Measurements from ENCODE around the gene GTF2A2. TPM values are rescaled to one million over a fixed set of nuclear protein-coding genes. Genes with fewer than 3 reads are reported as not detected.

GTF2A2 gene
- total RNA-seq, 2 donors from 2014 or later: 35.9 to 74.8 TPM

DNA sequence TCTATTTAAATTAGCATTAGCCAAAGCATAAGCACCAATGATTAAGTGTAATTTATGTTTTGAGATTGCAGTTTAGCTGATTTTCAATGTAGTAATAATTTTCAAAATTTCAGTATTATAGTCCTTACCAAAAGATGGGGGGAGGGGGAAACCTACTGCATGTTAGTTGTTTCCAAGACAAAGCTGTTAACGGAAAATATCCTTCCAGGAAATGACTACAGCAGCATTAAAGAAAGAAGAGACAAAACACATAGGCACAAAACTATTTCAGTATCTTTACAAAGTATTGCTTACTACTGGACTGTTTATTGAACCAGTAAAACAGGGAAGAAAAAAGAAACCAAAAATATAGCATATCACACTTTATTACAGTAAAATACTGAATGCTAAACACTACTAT, 21.3 kb upstream of the GTF2A2 start:
- no peak for DNase-seq (ENCODE audit: low spot score)
- Histone ChIP-seq H3K27me3 (no peaks in the 10 kb centered on the region), H3K27ac (no peak overlapping the region), H3K4me3 (no peak overlapping the region), H3K9me3 (no peaks in the 10 kb centered on the region), H3K4me1 (no peaks in the 10 kb centered on the region), H3K36me3 (peaks cover 69% of the 10 kb centered on the region)
- TF ChIP-seq, protein P1, sequence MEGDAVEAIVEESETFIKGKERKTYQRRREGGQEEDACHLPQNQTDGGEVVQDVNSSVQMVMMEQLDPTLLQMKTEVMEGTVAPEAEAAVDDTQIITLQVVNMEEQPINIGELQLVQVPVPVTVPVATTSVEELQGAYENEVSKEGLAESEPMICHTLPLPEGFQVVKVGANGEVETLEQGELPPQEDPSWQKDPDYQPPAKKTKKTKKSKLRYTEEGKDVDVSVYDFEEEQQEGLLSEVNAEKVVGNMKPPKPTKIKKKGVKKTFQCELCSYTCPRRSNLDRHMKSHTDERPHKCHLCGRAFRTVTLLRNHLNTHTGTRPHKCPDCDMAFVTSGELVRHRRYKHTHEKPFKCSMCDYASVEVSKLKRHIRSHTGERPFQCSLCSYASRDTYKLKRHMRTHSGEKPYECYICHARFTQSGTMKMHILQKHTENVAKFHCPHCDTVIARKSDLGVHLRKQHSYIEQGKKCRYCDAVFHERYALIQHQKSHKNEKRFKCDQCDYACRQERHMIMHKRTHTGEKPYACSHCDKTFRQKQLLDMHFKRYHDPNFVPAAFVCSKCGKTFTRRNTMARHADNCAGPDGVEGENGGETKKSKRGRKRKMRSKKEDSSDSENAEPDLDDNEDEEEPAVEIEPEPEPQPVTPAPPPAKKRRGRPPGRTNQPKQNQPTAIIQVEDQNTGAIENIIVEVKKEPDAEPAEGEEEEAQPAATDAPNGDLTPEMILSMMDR (IDR thresholded peaks at IDR 0.05): no peak

DNA sequence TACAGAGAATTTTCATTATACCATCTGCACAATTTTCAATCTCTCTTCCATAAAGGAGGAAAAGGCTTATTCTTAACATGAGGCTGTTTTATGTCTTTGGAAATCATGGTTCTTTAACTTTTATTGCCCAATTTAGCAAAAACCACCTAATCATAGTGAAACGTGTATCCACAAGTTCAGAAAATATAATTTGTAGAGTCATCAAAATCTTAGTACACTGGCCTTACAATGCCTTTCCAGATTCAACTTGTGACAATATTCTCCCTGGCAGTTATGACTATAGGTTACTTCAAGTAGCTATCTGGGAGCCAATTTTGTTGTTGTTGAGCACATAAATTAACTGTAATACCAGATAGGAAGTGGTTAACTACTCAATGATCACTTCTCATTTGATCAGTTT, 20.9 kb upstream of the GTF2A2 start:
- DNase-seq (ENCODE audit: low spot score): no peak
- H3K27me3 ChIP-seq: no peaks in the 10 kb centered on the region
- no peak overlapping the region for H3K27ac ChIP-seq
- no peaks in the 10 kb centered on the region for H3K4me1 ChIP-seq
- H3K9me3 ChIP-seq: no peaks in the 10 kb centered on the region
- peaks cover 74% of the 10 kb centered on the region for H3K36me3 ChIP-seq
- no peak overlapping the region for H3K4me3 ChIP-seq
- TF ChIP-seq, protein P1 (IDR thresholded peaks at IDR 0.05): no peak

DNA sequence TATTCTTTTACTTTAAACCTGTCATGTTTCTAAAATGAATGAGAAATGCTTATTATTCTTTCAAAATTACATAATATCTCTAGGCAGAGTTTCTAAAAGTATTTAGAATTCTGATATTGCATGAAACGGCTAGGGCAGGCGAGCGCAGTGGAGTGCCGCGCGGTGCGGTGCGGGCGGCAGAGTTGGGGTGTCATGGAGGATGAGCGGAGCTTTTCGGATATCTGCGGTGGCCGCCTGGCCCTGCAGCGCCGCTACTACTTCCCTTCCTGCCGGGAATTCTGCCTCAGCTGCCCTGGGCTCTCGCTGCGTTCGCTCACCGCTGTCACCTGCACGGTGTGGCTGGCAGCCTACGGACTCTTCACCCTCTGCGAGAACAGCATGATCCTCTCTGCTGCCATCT, 19.2 kb upstream of the GTF2A2 start:
- no peaks in the 10 kb centered on the region for H3K4me1 ChIP-seq
- no peaks in the 10 kb centered on the region for H3K9me3 ChIP-seq
- TF ChIP-seq, protein P1 (IDR thresholded peaks at IDR 0.05): no peak
- H3K27ac ChIP-seq: no peak overlapping the region
- peaks cover 80% of the 10 kb centered on the region for H3K36me3 ChIP-seq
- no peak overlapping the region for H3K4me3 ChIP-seq
- no peak for DNase-seq (ENCODE audit: low spot score)
- no peaks in the 10 kb centered on the region for H3K27me3 ChIP-seq

DNA sequence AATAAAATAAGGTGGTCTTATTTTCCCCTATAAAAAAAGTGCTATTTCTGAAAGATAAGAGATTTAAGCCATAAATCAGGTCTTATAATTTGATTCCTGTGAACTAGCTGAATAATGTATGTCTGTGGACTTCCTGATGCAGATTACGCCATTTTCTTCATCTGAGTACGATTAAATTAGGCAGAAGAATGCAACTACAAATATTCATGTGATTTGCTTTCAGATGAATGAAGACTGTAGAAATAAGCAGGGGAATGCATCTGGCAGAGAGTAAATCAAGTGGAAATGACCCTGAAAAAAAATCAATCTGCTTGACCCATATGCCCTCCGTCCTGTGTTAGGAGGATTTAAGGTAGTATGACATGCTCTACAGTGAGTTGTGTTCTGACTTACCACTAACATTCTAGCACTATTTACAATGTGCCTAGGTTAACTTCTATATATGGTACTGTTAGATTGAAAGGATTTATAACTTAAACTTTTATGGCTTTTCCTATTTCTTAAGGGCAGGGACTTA, 17.1 kb upstream of the GTF2A2 start:
- TF ChIP-seq, protein P1 (IDR thresholded peaks at IDR 0.05): no peak
- no peak for DNase-seq (ENCODE audit: low spot score)

DNA sequence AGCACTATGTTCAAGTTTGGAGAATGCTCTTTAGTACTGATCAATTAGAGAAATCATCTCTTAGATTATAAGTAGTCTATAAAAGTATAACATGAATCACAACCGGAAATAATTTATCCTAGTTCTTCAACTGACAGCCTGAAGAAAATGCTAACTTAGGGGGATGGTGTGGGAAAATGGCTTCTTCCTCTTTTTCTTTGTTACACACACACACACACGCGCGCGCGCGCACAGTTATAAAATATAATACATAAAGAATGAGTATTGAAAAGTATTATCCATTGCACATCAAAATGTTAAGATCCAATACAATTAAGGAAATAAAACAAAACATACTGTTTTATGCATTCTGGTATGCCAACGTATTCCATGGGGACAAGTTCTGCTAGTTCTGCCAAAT, 11.2 kb upstream of the GTF2A2 start:
- H3K36me3 ChIP-seq: peaks cover 75% of the 10 kb centered on the region
- DNase-seq (ENCODE audit: low spot score): no peak
- no peaks in the 10 kb centered on the region for H3K9me3 ChIP-seq
- no peaks in the 10 kb centered on the region for H3K4me1 ChIP-seq
- TF ChIP-seq, protein P1 (IDR thresholded peaks at IDR 0.05): no peak
- no peaks in the 10 kb centered on the region for H3K27me3 ChIP-seq
- H3K4me3 ChIP-seq: no peak overlapping the region
- H3K27ac ChIP-seq: no peak overlapping the region

More for the DNA sequence above, 17.1 kb upstream of the GTF2A2 start:
- H3K27me3 ChIP-seq: no peaks in the 10 kb centered on the region
- no peak overlapping the region for H3K4me3 ChIP-seq
- H3K27ac ChIP-seq: no peak overlapping the region
- H3K9me3 ChIP-seq: no peaks in the 10 kb centered on the region
- H3K36me3 ChIP-seq: peaks cover 78% of the 10 kb centered on the region
- no peaks in the 10 kb centered on the region for H3K4me1 ChIP-seq

DNA sequence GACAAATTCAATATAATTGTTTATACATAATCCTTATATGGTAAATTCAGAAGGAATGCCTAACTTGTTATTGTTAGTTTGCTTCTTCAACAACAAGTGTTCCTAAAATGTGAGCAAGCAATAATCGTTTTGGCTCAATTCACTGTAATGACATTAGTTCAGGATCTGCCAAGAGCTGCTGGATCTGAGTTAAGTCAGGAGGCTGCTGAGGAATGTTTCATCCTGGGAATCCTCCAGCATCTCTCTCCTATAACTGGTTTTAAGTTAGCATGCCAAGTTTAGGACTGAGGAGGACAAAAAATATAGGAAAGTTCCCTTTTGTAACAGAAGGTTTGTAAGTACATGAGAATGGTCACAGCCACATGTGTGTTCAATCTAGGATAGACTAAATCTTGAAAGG, 4.9 kb upstream of the GTF2A2 start:
- Histone ChIP-seq H3K36me3 (peaks cover 39% of the 10 kb centered on the region), H3K9me3 (no peaks in the 10 kb centered on the region), H3K4me3 (no peak overlapping the region), H3K27me3 (no peaks in the 10 kb centered on the region), H3K27ac (no peak overlapping the region), H3K4me1 (peaks cover 0 to 3% of the 10 kb centered on the region in 2 donors)
- TF ChIP-seq, protein P1 (IDR thresholded peaks at IDR 0.05): no peak
- DNase-seq (ENCODE audit: low spot score): no peak

Data from right atrium auricular region (tissue), 2 donors.